ENCODE data around the gene RAD51B. TPM values are rescaled to one million over a fixed set of nuclear protein-coding genes. Genes with fewer than 3 reads are reported as not detected.
A peak's percentile ranks its signal among the peaks of the same experiment; 100 is the strongest.

Gene RAD51B
- total RNA-seq, 1 experiment from 2014 or later, result 23.3 TPM

GRCh38 chr14:68584786-68585185, 765.2 kb downstream of the RAD51B start:
- Histone ChIP-seq H3K27ac (ENCODE audit: low read depth, low read length, poor library complexity, severe bottlenecking) (peak overlapping the region; percentile 63), H3K36me3 (ENCODE audit: insufficient read depth, low read length, poor library complexity, severe bottlenecking) (no peaks in the 10 kb centered on the region), H3K27me3 (replicated peaks; ENCODE audit: insufficient read depth, low read depth, low read length, poor library complexity) (no peaks in the 10 kb centered on the region), H3K4me3 (ENCODE audit: low read depth, low read length, poor library complexity, severe bottlenecking) (no peak overlapping the region), H3K9me3 (ENCODE audit: low read depth, low read length, poor library complexity, severe bottlenecking) (no peaks in the 10 kb centered on the region), H3K4me1 (ENCODE audit: insufficient read depth, low read length, poor library complexity, severe bottlenecking) (peaks cover 51% of the 10 kb centered on the region)
- no peak for DNase-seq (ENCODE audit: low spot score)
- BruUV-seq (replicated peaks), result no TSS peak
- ChIA-PET CTCF (no interaction called here), POLR2A (ENCODE audit: low non-redundant PET) (no interaction called here)
- TF ChIP-seq CTCF (conservative IDR thresholded peaks at IDR 0.05; ENCODE audit: low read depth, low read length) (no peak), EZH2 (IDR thresholded peaks at IDR 0.05; ENCODE audit: borderline replicate concordance, low read depth, low read length, poor library complexity, severe bottlenecking) (no peak)
- intact Hi-C loops (cut with micrococcal nuclease; ENCODE audit: unreplicated experiment), result no loop called here

- peaks cover 59% of the 10 kb centered on the region for H3K4me1 ChIP-seq (ENCODE audit: insufficient read depth, low read length, poor library complexity, severe bottlenecking)
- no peak overlapping the region for H3K4me3 ChIP-seq (ENCODE audit: low read depth, low read length, poor library complexity, severe bottlenecking)
- BruUV-seq (replicated peaks), result no TSS peak
- H3K9me3 ChIP-seq (ENCODE audit: low read depth, low read length, poor library complexity, severe bottlenecking), result no peaks in the 10 kb centered on the region
- DNase-seq (ENCODE audit: low spot score), result peak; percentile 88
- H3K36me3 ChIP-seq (ENCODE audit: insufficient read depth, low read length, poor library complexity, severe bottlenecking), result no peaks in the 10 kb centered on the region
- H3K27me3 ChIP-seq (replicated peaks; ENCODE audit: insufficient read depth, low read depth, low read length, poor library complexity), result no peaks in the 10 kb centered on the region
- ChIA-PET POLR2A (ENCODE audit: low non-redundant PET) (no interaction called here), CTCF (no interaction called here)
- peak overlapping the region; percentile 63 for H3K27ac ChIP-seq (ENCODE audit: low read depth, low read length, poor library complexity, severe bottlenecking)
- intact Hi-C loops (cut with micrococcal nuclease; ENCODE audit: unreplicated experiment), result no loop called here
- TF ChIP-seq EZH2 (IDR thresholded peaks at IDR 0.05; ENCODE audit: borderline replicate concordance, low read depth, low read length, poor library complexity, severe bottlenecking) (no peak), CTCF (conservative IDR thresholded peaks at IDR 0.05; ENCODE audit: low read depth, low read length) (no peak)
Observed at GRCh38 chr14:68585690-68586089, 766.1 kb downstream of the RAD51B start.

GRCh38 chr14:68586896-68587751, 767.5 kb downstream of the RAD51B start:
- ChIA-PET CTCF (interaction anchor here (0.5 to 0.7 kb wide), 2 partner anchors 96 to 202 kb away, joined by 5 to 7 read pairs; no protein-coding TSS in a partner anchor), POLR2A (ENCODE audit: low non-redundant PET) (no interaction called here)
- intact Hi-C loops (cut with micrococcal nuclease; ENCODE audit: unreplicated experiment), result no loop called here
- peak overlapping the region; percentile 39 for H3K27ac ChIP-seq (ENCODE audit: low read depth, low read length, poor library complexity, severe bottlenecking)
- no peak overlapping the region for H3K4me3 ChIP-seq (ENCODE audit: low read depth, low read length, poor library complexity, severe bottlenecking)
- no peaks in the 10 kb centered on the region for H3K36me3 ChIP-seq (ENCODE audit: insufficient read depth, low read length, poor library complexity, severe bottlenecking)
- TF ChIP-seq EZH2 (IDR thresholded peaks at IDR 0.05; ENCODE audit: borderline replicate concordance, low read depth, low read length, poor library complexity, severe bottlenecking), result no peak
- no peak for TF ChIP-seq CTCF (conservative IDR thresholded peaks at IDR 0.05; ENCODE audit: low read depth, low read length)
- DNase-seq (ENCODE audit: low spot score), result no peak
- H3K27me3 ChIP-seq (replicated peaks; ENCODE audit: insufficient read depth, low read depth, low read length, poor library complexity), result no peaks in the 10 kb centered on the region
- no peaks in the 10 kb centered on the region for H3K9me3 ChIP-seq (ENCODE audit: low read depth, low read length, poor library complexity, severe bottlenecking)
- peaks cover 59% of the 10 kb centered on the region for H3K4me1 ChIP-seq (ENCODE audit: insufficient read depth, low read length, poor library complexity, severe bottlenecking)
- BruUV-seq (replicated peaks), result no TSS peak

Measured in A673 (cell line).